Activated CD4-positive, alpha-beta T cell treated with anti-CD3 and anti-CD28 coated beads, Interleukin-10, Interleukin-2, amounts not matched to agents 100 ng/mL and 50 ng/mL, durations not matched to agents 16 hours and 8 hours (primary cell): Measurements from ENCODE around the gene GPC6.

Experiments
- DNase-seq: peaks from one replicate; pipeline ENCODE4 v3.0.0-alpha.2; 2020

Gene GPC6

DNA sequence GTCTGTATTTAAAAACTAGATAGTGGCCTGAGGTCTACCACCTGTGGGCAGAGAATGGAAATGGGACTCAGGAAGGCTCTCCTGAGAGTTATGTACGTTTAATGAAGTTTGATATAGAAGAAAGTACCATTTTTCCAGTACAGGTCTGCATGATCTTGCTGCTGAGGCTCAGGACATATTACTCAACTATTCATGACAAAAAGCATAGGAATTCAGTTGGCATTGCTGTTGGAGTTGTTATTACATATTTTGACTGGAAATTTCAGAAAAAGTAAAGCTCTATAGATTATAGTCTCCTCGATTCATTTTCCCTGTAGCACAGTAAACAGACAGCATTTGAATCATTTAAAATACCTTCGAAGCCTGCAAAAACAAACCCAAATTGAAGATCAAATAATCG, 783.1 kb downstream of the GPC6 start:
- no peak for DNase-seq

DNA sequence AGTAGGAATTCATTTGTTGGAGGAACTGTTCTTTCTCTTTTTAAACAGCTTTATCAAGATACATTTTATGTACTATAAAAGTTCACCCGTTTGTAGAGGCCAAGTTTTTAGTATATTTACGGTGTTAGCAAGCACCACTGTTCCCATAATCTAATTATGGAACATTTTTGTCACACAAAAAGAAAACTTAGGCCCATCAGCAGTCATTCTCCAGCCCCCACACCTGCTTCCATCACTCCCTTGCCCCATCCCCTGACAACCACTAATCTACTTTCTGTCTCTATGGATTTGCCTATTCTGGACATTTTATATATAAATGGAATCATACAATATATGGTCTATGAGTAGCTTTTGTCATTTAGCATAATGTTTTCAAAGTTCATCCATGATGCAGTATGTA, 787.9 kb downstream of the GPC6 start:
- no peak for DNase-seq

DNA sequence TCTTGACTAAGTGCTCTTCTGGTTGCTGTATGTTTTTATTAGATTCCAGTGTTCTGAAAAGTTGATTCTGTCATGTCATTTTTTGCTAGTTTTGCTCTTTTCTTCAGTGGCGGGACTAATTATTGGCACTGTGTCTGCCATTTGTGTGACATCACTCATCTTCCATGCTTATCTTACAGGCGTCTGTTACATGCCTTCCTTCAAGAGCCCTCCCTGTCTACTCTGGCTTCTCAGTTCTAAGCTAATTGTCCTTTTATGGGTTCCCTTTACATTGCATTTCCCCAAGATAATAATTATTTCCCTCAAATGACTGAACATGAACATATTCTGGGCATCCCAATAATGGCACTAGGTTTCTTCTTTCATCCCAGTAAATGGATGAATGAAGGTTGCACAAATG, 793.8 kb downstream of the GPC6 start:
- no peak for DNase-seq

DNA sequence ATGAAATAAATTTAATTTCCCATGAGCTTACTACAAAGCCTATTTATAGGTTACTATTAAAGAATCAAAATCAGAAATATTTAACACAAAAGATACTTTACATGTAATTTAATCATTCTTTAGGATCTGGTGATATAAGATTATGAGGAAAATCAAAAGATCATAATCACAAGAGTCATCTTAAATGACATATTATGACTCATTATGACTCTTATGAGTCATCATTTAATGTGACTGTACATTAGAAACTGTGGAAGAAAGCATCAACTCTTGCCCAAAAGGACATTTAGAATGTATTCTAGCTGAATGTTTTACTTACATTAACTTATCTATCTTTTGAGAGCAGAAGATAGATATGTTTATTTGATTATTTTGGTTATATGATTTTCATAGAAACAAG, 794.2 kb downstream of the GPC6 start:
- peak; percentile 10 for DNase-seq

DNA sequence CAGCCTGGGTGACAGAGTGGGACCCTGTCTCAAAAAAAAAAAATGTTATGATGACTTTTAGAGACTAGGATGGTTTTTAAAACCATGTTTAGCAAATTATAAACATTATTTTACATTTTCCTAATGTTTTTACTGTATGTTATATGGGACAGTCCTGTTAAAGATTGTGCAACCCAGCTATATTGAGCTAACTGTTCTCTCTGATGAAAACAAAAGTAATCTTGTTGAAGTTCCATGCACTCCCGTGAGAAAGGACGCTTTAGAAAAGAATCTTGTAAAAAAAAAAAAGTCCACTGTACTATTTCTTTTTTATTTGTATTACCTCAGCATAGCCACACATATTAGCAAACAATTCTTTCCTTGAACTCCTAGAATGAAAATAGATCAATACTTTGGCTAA, 801.6 kb downstream of the GPC6 start:
- no peak for DNase-seq

DNA sequence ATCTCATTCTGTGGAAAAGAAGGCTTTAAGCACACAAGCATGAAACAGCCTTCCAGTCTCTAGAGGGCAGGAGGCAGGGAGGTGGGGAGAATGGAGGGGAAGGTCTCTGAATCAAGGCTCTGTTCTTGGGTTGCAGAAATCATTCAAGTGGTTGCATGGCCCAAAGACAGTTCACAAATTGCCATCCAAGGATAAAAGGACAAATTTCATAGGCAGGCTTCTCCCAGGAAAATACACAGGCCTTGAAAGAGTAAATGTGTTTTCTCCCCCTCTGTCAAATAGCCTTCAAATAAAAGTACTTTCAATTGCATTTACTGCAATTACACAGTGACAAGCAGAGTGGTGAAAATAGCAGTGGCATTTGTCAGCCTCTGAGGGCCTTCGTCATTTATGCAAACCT, 802.0 kb downstream of the GPC6 start:
- no peak for DNase-seq

DNA sequence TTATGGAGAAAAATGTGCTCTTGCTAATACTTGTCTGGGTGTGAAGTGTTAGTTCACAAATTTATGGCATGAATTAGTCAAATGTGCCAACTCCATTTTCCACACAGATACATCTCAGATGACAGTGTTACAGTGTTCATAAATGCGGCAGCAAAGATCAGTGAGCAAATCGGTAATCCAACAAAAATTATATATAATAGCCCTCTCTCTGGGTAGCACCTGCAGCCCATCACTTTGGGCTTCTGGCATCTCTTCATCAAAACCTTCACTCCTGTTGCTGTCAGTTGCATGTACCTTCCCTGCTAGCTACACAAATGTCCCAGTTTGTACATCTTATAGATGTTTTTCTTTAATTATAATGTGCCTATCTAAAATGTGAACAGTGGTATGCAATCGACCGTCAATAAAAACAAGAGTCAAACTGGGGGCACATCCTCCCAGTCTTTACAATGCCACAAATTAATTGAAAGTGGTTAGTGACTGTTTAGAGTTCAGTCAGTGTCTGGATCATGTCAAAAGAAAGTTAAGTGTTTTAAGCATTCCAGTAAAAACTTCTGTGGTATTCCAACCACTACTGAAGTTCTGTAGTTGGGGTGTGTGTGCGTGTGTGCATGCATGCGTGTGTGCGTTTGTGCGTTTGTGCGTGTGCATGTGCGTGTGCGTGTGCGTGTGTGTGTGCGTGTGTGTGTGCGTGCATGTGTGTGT, 804.0 kb downstream of the GPC6 start:
- DNase-seq, result no peak

DNA sequence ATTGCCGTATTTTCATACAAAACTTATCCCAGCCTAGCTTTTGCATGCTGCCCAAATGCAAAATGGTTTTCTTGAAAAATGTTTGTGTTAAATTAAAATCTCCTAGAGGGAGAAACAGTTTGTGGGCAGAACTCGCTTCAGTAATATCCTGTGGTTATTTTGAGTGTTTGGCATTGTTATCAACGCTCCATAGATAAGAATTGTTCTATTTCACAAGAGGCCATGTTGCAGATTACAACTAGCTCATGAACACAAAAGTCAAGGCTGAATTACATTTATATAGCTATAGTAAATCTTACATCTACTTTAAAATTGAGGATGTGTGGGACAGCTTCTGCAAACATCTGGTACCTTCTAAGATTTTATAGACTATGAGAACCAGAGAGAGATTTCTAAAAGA, 805.0 kb downstream of the GPC6 start:
- no peak for DNase-seq

DNA sequence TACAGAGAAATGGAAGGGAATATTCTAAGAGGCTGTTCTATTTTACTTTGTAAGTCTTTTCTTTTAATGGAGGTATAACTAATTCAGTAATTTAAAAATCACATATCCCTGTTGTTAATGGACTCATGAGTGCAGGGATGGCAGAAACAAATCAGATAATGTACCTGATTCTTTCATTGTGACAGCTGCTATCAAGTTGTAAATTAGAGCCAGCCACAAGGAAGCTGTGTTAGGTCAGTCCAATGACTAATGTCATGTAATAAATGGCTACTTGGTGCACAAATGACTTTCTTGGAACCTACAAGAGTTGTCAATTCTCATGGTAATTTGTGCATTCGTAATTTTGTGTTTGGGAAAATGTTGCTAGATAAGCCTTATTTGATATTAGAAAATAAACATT, 806.5 kb downstream of the GPC6 start:
- no peak for DNase-seq

DNA sequence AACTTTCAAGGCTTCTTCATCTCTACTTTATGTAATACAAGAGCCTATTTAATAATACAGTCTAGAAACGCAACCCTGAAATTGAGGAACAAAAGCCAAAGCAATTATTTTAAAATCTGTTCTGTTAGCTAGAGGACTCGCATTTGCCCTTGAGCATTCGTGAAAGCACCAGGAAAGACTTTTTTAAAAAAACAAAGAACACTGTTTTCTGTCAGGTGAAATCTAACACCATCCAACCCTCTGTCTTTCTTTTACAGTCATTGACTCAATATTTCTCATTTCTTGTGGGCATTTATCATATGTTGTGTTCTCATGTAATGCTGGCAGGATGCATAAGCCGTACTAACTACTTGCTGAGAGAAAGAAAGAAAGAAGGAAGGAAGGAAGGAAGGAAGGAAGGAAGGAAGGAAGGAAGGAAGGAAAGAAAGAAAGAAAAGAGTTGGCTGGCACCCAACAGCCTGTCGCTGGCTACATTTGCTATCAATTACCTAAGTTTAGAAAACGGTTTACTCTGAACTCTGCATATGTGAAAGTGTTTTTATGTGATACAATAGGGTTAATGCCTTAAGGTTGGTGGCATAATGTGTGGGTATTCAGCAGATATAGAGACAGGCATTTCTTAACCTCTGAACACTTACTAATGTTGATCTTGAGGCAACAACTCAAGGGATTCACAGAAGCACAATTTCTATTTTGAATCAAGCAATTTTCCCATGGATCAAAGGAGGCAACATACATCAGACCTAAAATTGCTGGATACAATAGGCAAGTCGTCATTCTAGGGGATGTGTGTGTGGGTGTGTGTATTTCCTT, 807.4 kb downstream of the GPC6 start:
- no peak for DNase-seq

DNA sequence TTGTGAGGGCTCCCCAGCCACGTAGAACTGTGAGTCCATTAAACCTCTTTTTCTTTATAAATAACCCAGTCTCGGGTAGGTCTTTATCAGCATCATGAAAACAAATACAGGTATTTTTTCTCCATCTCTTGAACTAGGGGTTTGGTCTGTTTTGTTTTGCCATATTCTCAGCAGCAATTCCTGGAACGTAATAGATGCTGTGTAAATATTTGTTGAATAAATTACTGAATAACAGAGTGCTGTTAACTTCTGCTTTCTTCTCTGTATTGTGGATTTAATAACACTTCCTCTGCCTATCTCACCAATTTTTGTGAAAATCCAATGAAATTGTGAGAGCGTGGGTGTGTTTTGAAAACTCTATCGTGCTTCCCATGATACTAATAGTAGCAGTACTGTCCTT, 823.4 kb downstream of the GPC6 start:
- DNase-seq, result no peak

DNA sequence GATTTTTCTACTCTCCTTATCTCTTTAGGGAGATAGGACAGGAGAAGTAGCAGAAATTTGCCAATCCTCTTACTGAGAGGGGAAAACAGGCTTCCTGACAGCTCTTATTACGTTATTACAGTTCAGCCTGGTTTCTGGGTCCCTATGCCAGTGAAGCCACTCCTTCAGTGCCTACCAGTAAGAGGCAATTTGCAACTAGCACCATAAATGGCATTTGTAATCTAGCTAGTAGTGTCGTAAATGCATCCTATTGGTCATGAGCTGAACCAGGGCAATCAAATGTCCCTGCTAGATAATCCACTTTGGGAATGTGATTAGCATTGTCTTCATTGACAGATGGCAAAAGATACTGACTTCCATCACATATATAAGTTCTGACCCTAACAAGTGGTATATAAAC, 824.1 kb downstream of the GPC6 start:
- no peak for DNase-seq

DNA sequence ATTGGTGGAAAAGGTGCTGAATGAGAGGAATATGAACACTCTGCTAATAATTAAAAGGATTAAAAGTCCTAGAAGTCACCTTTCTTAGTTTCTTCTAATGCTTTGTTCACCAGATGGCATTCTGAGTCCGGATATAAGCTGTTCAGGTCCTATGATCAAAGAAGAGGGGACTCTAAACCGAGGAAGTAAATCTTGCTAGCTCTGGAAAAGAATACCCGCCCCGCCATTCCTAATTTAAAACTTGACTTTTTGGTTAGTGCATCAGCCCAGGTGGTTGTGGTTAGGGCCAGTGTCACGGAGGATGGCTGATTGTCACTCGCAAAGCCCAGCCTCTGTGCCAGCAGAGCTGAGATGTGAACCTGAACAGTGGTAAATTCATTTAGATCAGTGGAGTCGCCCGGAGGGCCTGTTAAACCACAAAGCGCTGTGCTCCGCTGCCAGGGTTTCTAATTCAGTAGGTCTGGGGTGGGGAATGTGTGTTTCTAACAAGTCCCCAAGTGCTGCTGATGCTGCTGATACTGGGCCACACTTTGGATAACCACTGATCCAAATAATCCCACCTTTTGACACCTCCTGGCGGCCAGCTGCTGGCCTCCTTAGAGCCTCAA, 827.5 kb downstream of the GPC6 start:
- no peak for DNase-seq

DNA sequence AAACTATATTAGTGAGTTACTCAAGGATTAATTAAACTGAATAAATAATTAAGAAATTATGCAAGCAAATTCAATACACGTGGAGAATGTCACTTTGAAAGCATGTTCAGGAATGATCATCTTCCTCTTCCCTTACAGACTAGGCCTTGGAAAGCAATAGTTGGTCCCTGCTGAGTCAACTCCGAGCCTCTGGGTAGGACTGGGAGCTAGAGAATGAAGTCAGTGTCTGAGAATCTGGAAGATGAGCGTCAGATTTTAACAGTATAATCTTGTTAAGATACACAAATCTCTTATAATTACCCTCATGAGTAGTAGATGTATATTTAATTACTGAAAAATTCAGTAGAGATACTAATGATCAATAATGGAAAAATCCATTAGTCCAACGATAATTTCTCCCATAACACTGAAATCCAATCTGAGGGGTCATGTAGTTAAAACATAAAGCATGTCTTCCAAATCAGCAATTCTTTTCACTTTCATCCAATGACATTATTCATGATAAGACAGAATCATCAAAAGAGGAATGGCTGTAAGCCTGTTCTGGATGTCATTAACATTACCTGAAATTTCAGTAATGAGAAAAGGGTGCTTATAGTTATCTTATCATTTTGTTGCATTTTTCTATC, 829.9 kb downstream of the GPC6 start:
- DNase-seq, result no peak

DNA sequence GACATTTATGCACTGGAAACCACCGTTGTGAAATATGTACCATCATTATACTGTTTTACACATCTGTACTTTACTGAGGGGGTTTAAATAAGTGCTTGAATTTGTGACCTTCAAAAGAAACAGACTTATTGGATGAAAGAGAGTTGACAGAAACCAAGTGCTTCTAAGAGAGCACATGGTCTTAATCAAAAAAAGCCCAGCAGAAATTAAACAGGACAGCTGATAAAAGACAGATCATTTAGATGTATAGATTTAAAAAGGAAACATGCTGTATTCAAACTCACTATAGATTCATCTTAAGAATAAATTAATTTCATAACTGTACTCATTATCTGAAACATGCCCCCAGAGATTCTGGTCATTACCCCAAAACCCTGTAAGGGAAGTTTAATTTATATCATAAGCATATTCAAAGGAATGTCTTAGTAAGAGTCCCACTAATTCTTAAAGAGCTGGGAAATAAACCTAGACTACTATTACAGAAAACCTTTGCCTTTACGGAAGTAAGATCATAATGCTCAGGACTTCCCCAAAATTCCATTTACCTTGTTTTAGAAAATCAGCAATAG, 831.1 kb downstream of the GPC6 start:
- no peak for DNase-seq

DNA sequence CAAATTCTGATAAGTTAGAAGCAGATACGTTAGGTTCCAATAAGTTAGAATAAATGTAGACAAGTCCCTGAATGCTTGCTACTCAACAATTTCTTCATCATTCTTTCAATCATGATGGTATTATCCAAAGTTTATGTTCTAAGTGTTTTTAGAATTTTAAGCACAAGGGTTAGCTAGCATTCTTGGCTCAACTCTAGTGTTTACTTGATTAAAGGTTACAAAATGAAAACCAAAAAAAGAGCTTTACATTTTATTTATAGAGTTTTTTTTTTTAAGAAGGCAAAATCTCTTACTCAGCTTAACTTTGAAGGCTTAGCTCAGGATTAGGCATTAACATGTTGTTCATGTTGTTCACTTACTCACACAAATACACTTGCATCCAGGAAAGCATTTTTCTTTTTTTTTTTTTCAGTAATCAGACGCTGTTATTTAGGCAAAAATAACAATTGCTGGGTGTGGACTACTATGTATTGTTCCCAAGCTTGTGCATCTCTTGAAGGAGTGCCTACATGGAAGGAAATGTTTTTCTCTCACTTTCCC, 832.3 kb downstream of the GPC6 start:
- DNase-seq, result no peak

DNA sequence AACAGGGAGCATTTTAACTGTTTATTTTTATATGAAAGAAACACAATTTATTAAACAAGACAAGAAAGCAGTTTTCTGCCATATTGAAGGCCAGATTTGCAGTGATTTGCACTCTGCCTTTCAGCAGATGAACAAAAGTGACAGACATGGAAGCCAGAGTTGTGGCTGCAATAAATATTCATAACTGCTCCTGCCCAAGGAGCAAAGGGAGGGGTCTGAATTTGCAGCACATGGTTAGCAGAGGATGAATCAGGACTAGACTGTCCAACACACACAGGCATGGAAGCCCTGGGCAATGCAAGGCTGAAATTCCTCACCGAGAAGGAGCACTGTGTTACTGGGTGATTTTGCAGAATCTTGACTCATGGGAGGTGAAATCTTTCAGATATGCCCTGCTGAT, 834.7 kb downstream of the GPC6 start:
- DNase-seq, result no peak

DNA sequence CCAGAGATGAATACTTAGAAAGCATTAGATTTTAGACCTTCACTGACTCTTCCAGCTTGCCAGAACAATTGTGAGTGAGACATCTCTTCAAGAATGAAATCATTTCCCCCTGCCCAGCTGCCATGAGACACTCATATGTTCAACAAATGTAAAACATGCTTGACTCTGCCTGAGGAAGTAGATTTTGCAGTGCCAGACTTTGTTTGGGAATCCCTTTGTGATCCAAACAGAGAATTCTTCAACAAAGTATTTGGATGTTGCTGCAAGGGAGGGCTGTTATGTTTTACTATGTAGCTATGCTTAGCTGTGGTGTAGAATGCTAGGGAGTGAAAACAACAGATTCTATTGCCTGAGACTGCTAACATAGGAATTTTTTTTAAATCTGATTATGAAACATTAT, 836.5 kb downstream of the GPC6 start:
- no peak for DNase-seq

DNA sequence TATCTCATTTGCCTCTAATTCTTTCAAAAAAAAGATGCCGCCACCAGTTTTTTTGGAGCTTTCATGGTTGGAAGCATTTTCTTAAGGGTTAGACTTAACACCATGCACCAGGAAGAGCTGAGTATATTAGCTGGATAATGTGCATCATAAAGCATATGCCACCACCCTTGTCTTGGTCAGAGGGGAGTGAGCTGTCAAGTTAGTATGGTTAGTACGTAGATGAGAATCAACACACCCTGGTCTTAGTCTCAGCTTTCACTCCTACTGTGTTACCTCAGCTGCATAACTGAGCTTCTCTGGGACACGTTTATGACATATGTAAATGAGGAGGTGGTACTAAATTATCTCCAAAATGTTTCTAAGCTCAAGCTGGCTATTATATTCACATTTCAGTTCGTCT, 837.2 kb downstream of the GPC6 start:
- DNase-seq, result no peak

DNA sequence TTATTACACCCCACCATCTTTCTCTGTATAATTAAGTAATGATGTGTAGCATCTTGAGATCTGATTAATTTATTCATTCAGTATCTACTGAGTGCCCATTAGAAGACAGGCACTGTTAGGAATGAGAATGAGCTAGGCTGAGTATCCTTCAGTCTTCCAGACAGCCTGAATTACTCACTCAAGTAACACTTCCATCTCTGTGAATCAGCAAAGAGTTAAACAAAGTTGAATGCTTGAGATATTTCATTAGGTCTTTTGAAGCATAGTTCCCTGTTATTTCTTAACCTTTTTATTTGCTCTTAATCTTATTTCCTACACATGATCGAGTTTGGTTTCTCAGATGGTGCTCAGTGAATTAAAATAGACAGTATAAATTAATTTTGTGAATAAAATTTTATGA, 839.1 kb downstream of the GPC6 start:
- no peak for DNase-seq

DNA sequence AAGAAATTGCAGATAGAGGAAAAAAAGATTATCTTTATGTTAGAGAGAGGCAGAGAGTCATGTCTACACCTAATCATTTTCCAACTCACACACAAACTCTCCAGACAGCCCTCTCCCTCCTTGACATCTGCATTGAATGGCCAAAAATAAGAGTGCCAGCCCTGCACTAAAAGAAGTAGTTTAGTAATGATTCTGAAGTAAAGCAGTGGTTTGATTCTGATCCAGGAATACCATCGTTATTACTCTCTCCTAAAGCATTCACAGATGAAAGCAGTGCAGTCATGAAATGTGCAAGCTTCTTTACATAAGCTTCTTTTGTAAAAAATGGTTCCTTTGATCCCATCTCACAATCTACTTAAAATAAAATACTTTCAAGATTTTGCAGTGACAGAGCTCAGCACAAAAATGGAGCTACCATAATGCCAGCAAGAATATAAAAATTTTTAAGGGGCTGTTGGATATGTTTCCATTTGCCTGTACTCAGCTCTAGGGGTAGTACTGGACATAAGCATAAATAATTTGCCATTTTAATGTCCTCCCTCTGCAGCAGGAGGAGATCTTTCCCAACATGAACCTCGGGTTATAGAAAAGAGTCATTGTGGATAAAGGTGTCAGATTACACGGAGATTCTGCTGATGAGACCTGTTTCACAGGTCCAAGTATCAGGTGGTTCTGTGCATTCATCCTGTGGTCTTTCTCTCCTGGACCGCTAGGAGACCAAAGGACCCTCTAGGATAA, 846.6 kb downstream of the GPC6 start:
- DNase-seq, result no peak

DNA sequence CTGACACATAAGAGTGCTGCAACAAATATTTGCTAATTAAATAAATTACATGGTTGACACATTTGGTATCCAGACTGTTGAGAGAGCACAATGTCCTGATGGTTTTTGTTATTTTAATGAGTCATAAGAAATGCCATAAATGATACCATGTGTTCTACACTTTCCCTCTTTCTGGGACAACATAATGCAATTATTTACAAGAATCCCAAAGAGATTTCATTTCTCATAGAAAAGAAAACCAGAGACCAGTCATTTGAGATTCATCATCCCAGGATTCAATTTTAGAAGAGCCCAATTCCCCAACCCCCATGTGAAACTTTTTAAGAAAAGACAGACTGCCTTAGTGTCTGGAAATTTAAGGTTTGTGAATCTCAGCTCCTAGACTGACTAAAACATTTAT, 853.3 kb downstream of the GPC6 start:
- no peak for DNase-seq

DNA sequence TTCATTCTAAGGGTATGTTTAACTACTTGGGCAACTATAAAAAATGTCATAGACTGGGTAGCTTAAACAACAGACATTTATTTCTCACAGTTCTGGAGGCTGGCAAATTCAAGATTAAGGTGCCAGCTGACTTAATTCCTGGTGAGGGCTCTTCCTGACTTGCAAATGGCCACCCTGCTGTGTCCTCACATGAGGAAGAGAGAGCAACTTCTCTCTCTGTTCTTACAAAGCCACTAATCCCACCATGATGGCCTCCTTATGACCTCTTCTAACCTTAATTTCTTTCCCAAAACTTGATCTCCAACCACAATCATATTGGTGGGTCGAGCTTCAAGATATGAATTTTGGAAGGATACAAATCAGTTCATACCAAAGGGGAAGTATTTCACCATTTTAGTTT, 853.9 kb downstream of the GPC6 start:
- DNase-seq, result no peak
